Natural killer cell treated with Interleukin-12 subunit alpha and Interleukin-12 subunit beta and Interleukin-15 and Interleukin-18, amount 100 ng/mL, for 72 hours (primary cell): ENCODE results near the gene CHRDL1. TPM values are rescaled to one million over a fixed set of nuclear protein-coding genes. Genes with fewer than 3 reads are reported as not detected.

Experiments
- ATAC-seq, 2 donors: fragments of 150-1000 bp; cut with Tn5 transposase in 1 of 2; sonication (Bioruptor Pico), chemical (Tn5 transposase) in 1 of 2; 2 replicates each; pipeline ENCODE4 v1.10.0; 2021
- DNase-seq: peaks from one replicate; pipeline ENCODE4 v3.0.0; 2022; ENCODE audit warnings: low spot score
- H3K27ac Mint-ChIP-seq, 2 donors: 1 replicate in 1 of 2; 2 replicates in 1 of 2; pipeline ENCODE4 v1.8.0; 2022; ENCODE audit warnings: mixed read lengths in 2 of 2, mild to moderate bottlenecking in 1 of 2, moderate library complexity in 1 of 2
- H3K27me3 Mint-ChIP-seq, 2 donors: 1 replicate in 1 of 2; 2 replicates in 1 of 2; pipeline ENCODE4 v1.8.0; 2022; ENCODE audit warnings: mixed read lengths in 2 of 2
- H3K36me3 Mint-ChIP-seq: one replicate; pipeline ENCODE4 v1.8.0; 2022; ENCODE audit warnings: mixed read lengths
- H3K4me1 Mint-ChIP-seq, 2 donors: 1 replicate in 1 of 2; 2 replicates in 1 of 2; pipeline ENCODE4 v1.8.0; 2022; ENCODE audit warnings: low read depth in 2 of 2, mixed read lengths in 2 of 2, mild to moderate bottlenecking in 1 of 2
- H3K4me3 Mint-ChIP-seq: one replicate; pipeline ENCODE4 v1.8.0; 2022; ENCODE audit warnings: mixed read lengths
- H3K9me3 Mint-ChIP-seq: 2 replicates; pipeline ENCODE4 v1.8.0; 2022; ENCODE audit warnings: mixed read lengths
- total RNA-seq, 2 donors: library from RNA; stranded (reverse); gene quantifications; one replicate each; pipeline ENCODE4 v1.2.3, GENCODE V29; 2022

The CHRDL1 gene
- total RNA-seq, 2 donors from 2014 or later, result not detected

DNA sequence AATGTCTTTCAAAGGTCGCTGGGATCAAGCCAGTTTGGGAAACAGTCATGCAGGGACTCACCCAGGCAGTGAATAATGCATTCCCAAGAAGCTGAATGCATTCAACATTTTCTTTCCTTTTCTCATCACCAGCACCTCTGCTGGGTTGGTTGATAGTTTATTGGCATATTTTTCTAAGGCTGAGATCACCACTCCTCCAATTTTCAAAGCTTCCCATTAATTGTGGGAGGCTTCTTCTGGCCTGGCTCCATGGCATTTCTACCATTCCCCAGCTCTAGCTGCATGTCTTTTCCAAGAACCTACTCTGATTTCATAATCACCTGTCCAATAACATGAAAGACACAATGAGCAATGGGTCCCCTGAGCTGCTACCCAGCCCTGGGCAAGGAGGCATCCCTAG is 35.8 kb downstream of the CHRDL1 start:
- no peaks in the 10 kb centered on the region for H3K9me3 Mint-ChIP-seq
- H3K4me3 Mint-ChIP-seq, result no peak overlapping the region
- no peak for ATAC-seq
- no peak overlapping the region for H3K27ac Mint-ChIP-seq
- no peaks in the 10 kb centered on the region for H3K4me1 Mint-ChIP-seq
- H3K36me3 Mint-ChIP-seq, result no peaks in the 10 kb centered on the region
- peaks cover 0 to 3% of the 10 kb centered on the region in 2 donors for H3K27me3 Mint-ChIP-seq
- DNase-seq, result no peak

DNA sequence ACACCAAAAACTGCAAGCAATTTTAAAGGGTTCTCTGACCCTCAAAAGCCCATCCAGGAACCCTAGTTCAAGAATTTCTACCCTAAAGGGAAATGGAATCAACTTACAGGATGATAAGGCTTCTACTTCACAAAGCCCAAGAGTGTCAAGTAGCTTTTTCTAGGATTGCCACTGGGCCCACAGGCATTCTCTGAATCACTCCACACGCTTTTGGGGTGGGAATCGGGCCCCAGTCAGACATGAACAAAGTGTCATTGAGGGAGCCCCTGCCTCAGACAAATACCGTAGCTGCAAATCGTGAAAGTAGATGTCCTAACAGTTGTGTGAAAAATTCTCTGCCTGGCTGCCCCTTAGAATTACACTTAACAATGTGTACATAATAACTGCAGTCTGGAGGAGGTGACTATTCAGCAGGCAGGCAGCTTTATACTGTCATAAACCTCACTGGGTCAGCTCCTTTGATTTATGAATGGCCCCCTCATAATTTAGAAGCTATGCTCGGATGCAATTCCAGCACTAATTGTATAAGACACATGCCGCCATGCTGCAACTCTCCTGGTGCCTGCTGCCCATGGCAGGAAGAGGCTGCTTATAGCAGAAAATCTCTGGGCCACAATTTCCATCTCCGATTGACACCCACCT is 36.7 kb downstream of the CHRDL1 start:
- Mint-ChIP-seq H3K27ac (no peak overlapping the region), H3K4me3 (no peak overlapping the region), H3K9me3 (no peaks in the 10 kb centered on the region), H3K27me3 (peaks cover 0 to 3% of the 10 kb centered on the region in 2 donors), H3K36me3 (no peaks in the 10 kb centered on the region), H3K4me1 (no peaks in the 10 kb centered on the region)
- DNase-seq (no peak), ATAC-seq (no peak)

DNA sequence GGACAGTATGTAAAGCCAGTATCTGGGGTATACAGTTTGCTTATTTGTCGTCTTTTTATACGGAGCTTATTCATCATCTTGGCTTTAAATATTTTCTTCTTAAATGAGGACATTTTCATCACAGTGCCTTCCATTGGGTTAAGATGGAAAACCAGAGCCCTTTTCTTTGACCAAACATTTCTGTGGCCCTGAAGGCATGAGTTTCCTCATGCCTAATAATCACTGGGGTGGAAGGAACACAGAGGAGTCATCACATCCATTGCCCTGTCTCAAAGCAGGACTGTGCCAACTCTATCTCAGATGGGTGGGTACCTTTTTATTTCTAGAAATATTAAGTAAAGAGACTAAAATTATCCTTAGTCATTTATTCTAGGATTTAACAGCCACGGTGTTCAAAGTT is 40.0 kb downstream of the CHRDL1 start:
- Mint-ChIP-seq H3K27me3 (peaks cover 0 to 11% of the 10 kb centered on the region in 2 donors), H3K4me3 (no peak overlapping the region), H3K36me3 (no peaks in the 10 kb centered on the region), H3K4me1 (no peaks in the 10 kb centered on the region), H3K9me3 (no peaks in the 10 kb centered on the region), H3K27ac (no peak overlapping the region)
- no peak for DNase-seq
- no peak for ATAC-seq

DNA sequence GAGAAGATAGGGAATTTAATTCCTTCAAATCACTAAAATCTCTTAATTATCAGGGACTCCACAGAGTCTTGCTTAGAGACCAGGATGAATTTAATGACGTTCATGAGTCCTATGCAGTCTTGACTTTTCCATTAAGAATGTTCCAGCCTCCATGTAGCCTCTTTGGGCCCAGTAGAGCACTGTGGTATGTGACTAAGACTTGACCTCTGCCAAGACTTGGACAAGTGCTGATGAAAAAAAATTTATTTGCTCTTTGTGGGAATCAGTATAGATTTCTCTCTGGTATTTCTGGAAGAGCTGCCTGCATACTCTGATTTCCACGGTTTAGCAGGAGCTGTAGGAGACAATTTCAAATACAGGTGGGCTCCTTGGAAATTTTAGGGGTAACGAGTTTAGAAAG is 40.6 kb downstream of the CHRDL1 start:
- H3K9me3 Mint-ChIP-seq, result no peaks in the 10 kb centered on the region
- H3K36me3 Mint-ChIP-seq, result no peaks in the 10 kb centered on the region

GRCh38 chrX:110750526-110751189 is 45.0 kb downstream of the CHRDL1 start:
- no peak overlapping the region for H3K27ac Mint-ChIP-seq
- H3K9me3 Mint-ChIP-seq, result no peaks in the 10 kb centered on the region
- H3K27me3 Mint-ChIP-seq, result peaks cover 0 to 13% of the 10 kb centered on the region in 2 donors
- H3K36me3 Mint-ChIP-seq, result no peaks in the 10 kb centered on the region
- no peak for ATAC-seq
- no peak for DNase-seq
- no peak overlapping the region for H3K4me3 Mint-ChIP-seq
- H3K4me1 Mint-ChIP-seq, result no peaks in the 10 kb centered on the region

More for the DNA sequence above, 40.6 kb downstream of the CHRDL1 start:
- no peak for ATAC-seq
- no peak overlapping the region for H3K27ac Mint-ChIP-seq
- H3K4me1 Mint-ChIP-seq, result no peaks in the 10 kb centered on the region
- no peak overlapping the region for H3K4me3 Mint-ChIP-seq
- DNase-seq, result no peak
- peaks cover 0 to 11% of the 10 kb centered on the region in 2 donors for H3K27me3 Mint-ChIP-seq

GRCh38 chrX:110748256-110748806 is 47.3 kb downstream of the CHRDL1 start:
- H3K36me3 Mint-ChIP-seq, result no peaks in the 10 kb centered on the region
- peaks cover 0 to 20% of the 10 kb centered on the region in 2 donors for H3K27me3 Mint-ChIP-seq
- H3K4me3 Mint-ChIP-seq, result no peak overlapping the region
- H3K9me3 Mint-ChIP-seq, result no peaks in the 10 kb centered on the region
- no peaks in the 10 kb centered on the region for H3K4me1 Mint-ChIP-seq
- DNase-seq (no peak), ATAC-seq (no peak)
- H3K27ac Mint-ChIP-seq, result no peak overlapping the region

DNA sequence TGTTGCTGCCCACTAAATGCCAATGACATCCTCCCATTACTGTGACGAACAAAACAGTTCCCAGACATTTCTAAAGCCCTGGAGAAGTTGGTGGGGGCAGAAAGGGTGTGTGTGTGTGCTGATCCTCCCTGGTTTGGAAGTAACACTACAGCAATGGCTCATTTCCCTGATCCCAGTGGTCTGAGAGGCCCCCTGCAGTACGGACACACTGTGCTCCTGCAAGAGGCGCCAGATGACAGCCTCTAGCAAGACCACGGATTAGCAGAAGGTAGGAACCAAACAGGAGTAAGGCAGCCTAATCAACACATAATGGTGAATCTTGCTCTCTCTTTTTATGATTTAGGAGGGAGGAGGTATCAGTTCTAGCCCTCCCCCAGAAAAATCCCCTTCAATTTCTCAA is 49.6 kb downstream of the CHRDL1 start:
- Mint-ChIP-seq H3K4me1 (no peaks in the 10 kb centered on the region), H3K36me3 (no peaks in the 10 kb centered on the region), H3K27ac (no peak overlapping the region), H3K27me3 (peaks cover 0 to 11% of the 10 kb centered on the region in 2 donors), H3K4me3 (no peak overlapping the region), H3K9me3 (no peaks in the 10 kb centered on the region)
- DNase-seq (no peak), ATAC-seq (no peak)

GRCh38 chrX:110745288-110745687 is 50.3 kb downstream of the CHRDL1 start:
- H3K4me3 Mint-ChIP-seq, result no peak overlapping the region
- no peak for DNase-seq
- peaks cover 0 to 11% of the 10 kb centered on the region in 2 donors for H3K27me3 Mint-ChIP-seq
- H3K4me1 Mint-ChIP-seq, result no peaks in the 10 kb centered on the region
- ATAC-seq, result no peak
- no peak overlapping the region for H3K27ac Mint-ChIP-seq
- no peaks in the 10 kb centered on the region for H3K9me3 Mint-ChIP-seq
- no peaks in the 10 kb centered on the region for H3K36me3 Mint-ChIP-seq

DNA sequence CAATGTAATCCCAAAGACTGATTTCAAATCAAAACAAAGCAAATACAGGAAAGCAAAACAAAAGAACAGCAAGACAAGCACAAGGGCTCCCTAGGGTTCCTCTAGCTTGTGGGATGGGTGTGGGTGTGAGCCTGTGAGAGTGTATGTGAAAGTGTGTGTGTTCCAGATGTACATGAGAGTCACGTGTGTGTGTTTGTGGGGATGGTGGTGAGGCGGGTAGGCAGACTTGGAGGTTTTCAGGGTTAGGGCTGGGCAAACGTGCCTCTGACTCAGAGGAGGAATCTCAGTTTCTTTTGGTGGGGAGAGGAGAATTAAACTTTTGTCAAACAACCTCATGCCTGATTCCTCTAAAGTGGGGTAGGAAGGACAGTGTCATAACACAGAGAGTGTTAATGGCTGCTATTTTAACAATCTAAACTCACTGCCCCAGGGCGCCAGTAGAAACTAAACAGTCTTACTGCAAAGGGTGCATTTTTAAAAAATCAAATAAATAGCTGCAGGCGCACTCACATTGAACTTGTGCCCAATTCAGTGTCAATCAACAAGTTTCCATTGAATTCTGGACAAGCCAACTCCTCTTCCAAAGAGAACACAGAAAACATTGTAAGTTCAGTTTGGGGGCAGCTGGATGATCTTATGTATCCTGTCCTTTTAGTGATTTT is 51.8 kb downstream of the CHRDL1 start:
- H3K27me3 Mint-ChIP-seq, result peaks cover 0 to 11% of the 10 kb centered on the region in 2 donors
- no peak overlapping the region for H3K27ac Mint-ChIP-seq
- no peak overlapping the region for H3K4me3 Mint-ChIP-seq
- no peak for DNase-seq
- H3K36me3 Mint-ChIP-seq, result no peaks in the 10 kb centered on the region
- no peaks in the 10 kb centered on the region for H3K9me3 Mint-ChIP-seq
- ATAC-seq, result no peak
- no peaks in the 10 kb centered on the region for H3K4me1 Mint-ChIP-seq

- ATAC-seq, result peak in 1 of 2 donors; percentile 16
Measured at GRCh38 chrX:110741213-110741796, 54.3 kb downstream of the CHRDL1 start.

DNA sequence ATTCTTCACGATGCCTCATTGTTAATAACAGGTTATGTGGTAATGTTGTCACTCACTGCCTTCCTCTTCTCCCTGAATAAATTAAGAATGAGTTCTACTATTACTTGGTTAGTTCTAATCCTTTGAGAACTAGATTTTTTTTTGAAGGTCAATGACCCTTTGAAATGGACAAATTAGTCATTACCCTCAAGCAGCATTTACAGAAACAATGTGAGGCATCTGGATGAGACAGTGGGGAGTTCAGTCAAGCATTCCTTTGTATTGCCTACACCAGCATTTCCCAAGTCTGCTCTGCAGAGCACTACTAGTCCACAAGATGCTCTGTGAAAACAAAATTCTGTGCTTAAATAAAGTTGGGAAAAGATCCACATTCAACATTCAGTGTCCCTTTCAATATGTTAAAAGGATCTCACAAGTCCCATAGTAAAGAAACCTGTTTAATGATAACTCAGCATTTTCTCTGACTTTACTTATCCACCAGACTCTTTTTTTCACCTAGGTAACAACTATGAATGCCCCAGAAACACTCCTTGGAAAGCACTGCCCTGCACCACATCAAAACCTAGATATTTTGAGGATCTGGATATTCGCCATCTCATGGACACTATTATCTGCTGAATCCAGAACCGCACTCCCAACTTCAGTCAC is 60.6 kb downstream of the CHRDL1 start:
- no peak for ATAC-seq
- no peak overlapping the region for H3K27ac Mint-ChIP-seq

More at GRCh38 chrX:110741213-110741796, 54.3 kb downstream of the CHRDL1 start:
- Mint-ChIP-seq H3K36me3 (no peaks in the 10 kb centered on the region), H3K4me1 (no peaks in the 10 kb centered on the region), H3K9me3 (no peaks in the 10 kb centered on the region), H3K27ac (no peak overlapping the region), H3K4me3 (no peak overlapping the region), H3K27me3 (peaks cover 0 to 7% of the 10 kb centered on the region in 2 donors)
- DNase-seq, result no peak

DNA sequence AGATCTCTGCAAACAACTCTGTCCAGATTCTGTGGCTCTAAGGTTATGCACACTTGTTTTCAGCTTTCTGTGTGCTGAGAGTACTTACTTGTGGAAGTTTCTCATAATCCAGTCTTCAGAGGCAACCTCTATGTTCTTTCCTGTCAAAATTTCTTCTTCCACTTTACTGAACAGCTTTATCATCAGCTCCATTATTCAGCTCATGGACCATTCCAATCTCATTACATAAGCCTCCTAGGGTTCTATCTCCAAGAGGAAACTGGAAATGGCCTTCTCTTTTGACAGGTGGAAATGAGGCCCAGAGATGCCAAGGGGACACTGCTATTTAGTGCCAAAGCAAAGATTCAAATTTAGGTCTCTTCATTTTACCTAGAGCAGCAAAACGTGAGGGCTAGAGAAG is 61.3 kb downstream of the CHRDL1 start:
- H3K36me3 Mint-ChIP-seq, result no peaks in the 10 kb centered on the region
- DNase-seq, result no peak
- ATAC-seq, result no peak
- peaks cover 0 to 10% of the 10 kb centered on the region in 2 donors for H3K27me3 Mint-ChIP-seq
- no peak overlapping the region for H3K27ac Mint-ChIP-seq
- no peaks in the 10 kb centered on the region for H3K4me1 Mint-ChIP-seq
- no peaks in the 10 kb centered on the region for H3K9me3 Mint-ChIP-seq
- no peak overlapping the region for H3K4me3 Mint-ChIP-seq

More for the DNA sequence above, 60.6 kb downstream of the CHRDL1 start:
- Mint-ChIP-seq H3K36me3 (no peaks in the 10 kb centered on the region), H3K4me3 (no peak overlapping the region), H3K9me3 (no peaks in the 10 kb centered on the region), H3K27me3 (peaks cover 0 to 10% of the 10 kb centered on the region in 2 donors), H3K4me1 (no peaks in the 10 kb centered on the region)
- DNase-seq, result no peak

GRCh38 chrX:110733166-110733565 is 62.5 kb downstream of the CHRDL1 start:
- no peak overlapping the region for H3K4me3 Mint-ChIP-seq
- no peaks in the 10 kb centered on the region for H3K4me1 Mint-ChIP-seq
- no peak for DNase-seq
- peaks cover 0 to 10% of the 10 kb centered on the region in 2 donors for H3K27me3 Mint-ChIP-seq
- H3K27ac Mint-ChIP-seq, result no peak overlapping the region
- H3K36me3 Mint-ChIP-seq, result no peaks in the 10 kb centered on the region
- no peaks in the 10 kb centered on the region for H3K9me3 Mint-ChIP-seq
- ATAC-seq, result no peak
